Measurements from ENCODE around the gene LCE1B.

Gene LCE1B

GRCh38 chr1:152858062-152858461 lies 46.3 kb downstream of the LCE1B start:
- TF ChIP-seq CTCF (IDR thresholded peaks at IDR 0.05; ENCODE audit: low read depth, low read length, missing control alignments) = no peak
- no peak for DNase-seq (ENCODE audit: extremely low read depth, low read depth)

GRCh38 chr1:152859696-152860095 lies 47.9 kb downstream of the LCE1B start, which contains the start of gene LCE7A:
LCE7A (plus strand) TSS chr1:152859996; CDS start chr1:152860698, 702 bp downstream.
- no peak within 1 kb of the TSS for H3K4me3 ChIP-seq (replicated peaks; ENCODE audit: low read depth, low read length)
- no peak for DNase-seq (ENCODE audit: extremely low read depth, low read depth)
- no peak for TF ChIP-seq CTCF (IDR thresholded peaks at IDR 0.05; ENCODE audit: low read depth, low read length, missing control alignments)

More at GRCh38 chr1:152858062-152858461, 46.3 kb downstream of the LCE1B start:
- H3K4me3 ChIP-seq (replicated peaks; ENCODE audit: low read depth, low read length) = no peak overlapping the region

- H3K4me3 ChIP-seq (replicated peaks; ENCODE audit: low read depth, low read length) = no peak overlapping the region
- no peak for TF ChIP-seq CTCF (IDR thresholded peaks at IDR 0.05; ENCODE audit: low read depth, low read length, missing control alignments)
- no peak for DNase-seq (ENCODE audit: extremely low read depth, low read depth)
Observed at GRCh38 chr1:152860129-152860528, 48.4 kb downstream of the LCE1B start.

GRCh38 chr1:152861374-152861773 lies 49.6 kb downstream of the LCE1B start:
- no peak overlapping the region for H3K4me3 ChIP-seq (replicated peaks; ENCODE audit: low read depth, low read length)
- DNase-seq (ENCODE audit: extremely low read depth, low read depth) = no peak
- no peak for TF ChIP-seq CTCF (IDR thresholded peaks at IDR 0.05; ENCODE audit: low read depth, low read length, missing control alignments)

All from HFF-Myc (cell line).